ENCODE measurements around the gene CCDC138. TPM values are rescaled to one million over a fixed set of nuclear protein-coding genes. Genes with fewer than 3 reads are reported as not detected.

CCDC138 gene
- total RNA-seq, 1 donor, result 9.1 TPM

GRCh38 chr2:108921096-108922030 lies 134.8 kb downstream of the CCDC138 start:
- DNase-seq (ENCODE audit: low read depth), result no peak
- no peak overlapping the region for H3K4me3 ChIP-seq (ENCODE audit: low read depth, low read length)
- no peak for TF ChIP-seq CTCF (IDR thresholded peaks at IDR 0.05; ENCODE audit: insufficient read depth, low read depth, low read length)

- no peak overlapping the region for H3K4me3 ChIP-seq (ENCODE audit: low read depth, low read length)
- no peak for TF ChIP-seq CTCF (IDR thresholded peaks at IDR 0.05; ENCODE audit: insufficient read depth, low read depth, low read length)
- DNase-seq (ENCODE audit: low read depth), result no peak
Observed at GRCh38 chr2:108922141-108922915, 135.8 kb downstream of the CCDC138 start.

GRCh38 chr2:108923019-108923700 lies 136.6 kb downstream of the CCDC138 start:
- TF ChIP-seq CTCF (IDR thresholded peaks at IDR 0.05; ENCODE audit: insufficient read depth, low read depth, low read length), result no peak
- DNase-seq (ENCODE audit: low read depth), result no peak
- H3K4me3 ChIP-seq (ENCODE audit: low read depth, low read length), result no peak overlapping the region

- no peak for DNase-seq (ENCODE audit: low read depth)
- H3K4me3 ChIP-seq (ENCODE audit: low read depth, low read length), result no peak overlapping the region
- no peak for TF ChIP-seq CTCF (IDR thresholded peaks at IDR 0.05; ENCODE audit: insufficient read depth, low read depth, low read length)
Observed at GRCh38 chr2:108923736-108924579, 137.4 kb downstream of the CCDC138 start.

- TF ChIP-seq CTCF (IDR thresholded peaks at IDR 0.05; ENCODE audit: insufficient read depth, low read depth, low read length), result no peak
- no peak for DNase-seq (ENCODE audit: low read depth)
- H3K4me3 ChIP-seq (ENCODE audit: low read depth, low read length), result no peak overlapping the region
Observed at GRCh38 chr2:108924580-108925251, 138.1 kb downstream of the CCDC138 start.

Data from fibroblast of villous mesenchyme (primary cell).